ENCODE results near the gene ECEL1.
A peak's percentile ranks its signal among the peaks of the same experiment; 100 is the strongest.
"Not testable (repeated sequence)": the region's sequence is repeated elsewhere in the genome, so short reads cannot be mapped to it uniquely, and the experiment has no call there.

Gene ECEL1

DNA sequence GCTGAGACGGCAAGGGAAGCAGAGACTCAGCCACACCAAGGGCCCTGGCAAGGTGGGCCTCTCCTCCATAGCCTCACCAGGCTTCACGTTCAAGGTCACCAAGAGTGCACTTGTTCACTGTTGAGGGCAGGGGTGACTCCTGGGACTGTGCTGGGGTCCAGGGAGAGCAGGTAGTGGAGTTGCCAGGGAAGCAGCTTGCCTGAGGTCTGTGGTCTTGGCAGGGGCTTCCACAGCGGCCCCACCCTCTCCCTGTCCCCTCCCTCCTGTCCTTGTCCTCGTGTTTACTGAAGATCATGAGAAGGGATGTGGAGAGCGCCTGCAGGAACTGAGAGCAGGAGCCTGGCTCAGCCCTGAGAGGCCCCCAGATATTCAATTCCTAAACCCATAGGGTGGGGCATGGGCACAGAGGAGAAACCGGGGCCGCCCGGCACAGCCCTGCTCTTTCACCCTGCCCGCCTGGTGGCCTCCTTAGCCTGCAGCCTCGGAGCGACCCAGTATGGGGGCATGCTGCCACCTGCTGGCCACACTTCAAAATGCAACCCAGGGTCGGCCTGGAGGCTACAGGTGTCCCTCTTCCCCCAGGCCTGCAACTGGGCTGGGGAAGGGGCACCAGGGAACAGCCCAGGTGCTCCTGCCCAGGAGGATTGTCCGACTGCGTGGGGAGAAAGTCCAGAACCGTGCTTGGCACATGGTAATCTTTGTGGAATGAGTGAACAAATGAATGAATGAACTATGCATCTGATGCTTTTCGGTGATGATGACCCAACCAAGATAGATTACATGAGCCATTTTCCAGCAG lies 47.2 kb downstream of the ECEL1 start:
- DNase-seq, result peak; percentile 82

DNA sequence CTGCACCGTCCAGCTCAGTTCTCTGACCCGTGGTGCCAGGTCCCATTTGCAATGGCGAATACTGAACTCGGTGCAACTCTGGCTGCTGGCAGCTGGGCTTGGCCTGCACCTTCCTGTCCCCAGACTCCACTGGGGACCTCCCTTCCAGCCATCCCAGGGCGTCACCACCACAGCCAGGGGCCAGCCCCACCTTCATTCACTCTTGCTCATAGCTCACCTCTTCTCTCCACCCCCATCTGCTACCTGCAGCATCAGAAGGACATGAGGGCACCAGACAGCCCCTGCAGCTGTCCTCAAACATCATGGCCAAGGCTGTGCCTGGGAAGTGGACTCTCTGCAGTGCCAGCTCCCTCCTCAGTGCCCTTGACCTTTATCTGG lies 47.9 kb downstream of the ECEL1 start:
- DNase-seq, result no peak

DNA sequence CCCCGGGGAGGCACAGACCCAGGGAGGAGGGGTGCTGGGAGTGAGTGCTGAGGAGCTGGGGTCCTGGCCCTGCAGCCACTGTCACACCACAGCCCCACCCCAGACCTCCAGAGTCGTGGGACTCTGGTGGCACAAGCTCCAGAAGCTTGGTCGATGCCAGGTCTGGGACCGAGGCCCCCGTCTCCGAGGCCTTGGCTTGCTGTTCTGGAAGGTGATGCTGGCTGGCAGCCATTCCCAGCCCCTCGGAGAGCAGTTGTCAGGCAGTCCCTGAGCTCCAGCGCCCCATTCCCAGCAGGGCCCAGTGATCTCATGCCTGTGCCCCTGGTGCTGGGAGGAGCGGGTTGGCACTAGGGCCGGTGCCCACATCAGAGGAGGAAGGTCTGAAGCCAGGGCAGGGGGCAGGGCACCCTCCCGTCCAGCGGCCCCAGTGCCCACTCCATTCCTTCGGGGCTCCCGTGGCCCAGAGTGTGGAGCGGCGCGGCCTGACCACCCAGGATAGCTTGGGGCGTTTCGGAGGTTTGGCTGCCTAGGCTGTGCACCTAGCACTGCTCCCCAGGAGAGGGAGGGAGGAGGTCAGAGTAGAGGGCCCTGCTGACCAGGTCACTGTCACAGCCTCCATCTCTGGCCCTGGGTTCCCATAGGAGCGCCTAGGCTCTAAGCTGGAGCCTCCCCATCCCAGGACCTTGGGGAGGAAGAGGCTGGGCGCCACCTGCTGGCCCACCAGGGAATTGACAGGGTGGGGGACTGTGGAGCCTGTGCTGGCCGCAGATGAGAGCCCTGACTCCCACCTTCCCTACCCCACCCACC lies 48.5 kb downstream of the ECEL1 start:
- DNase-seq, result peak; percentile 19

DNA sequence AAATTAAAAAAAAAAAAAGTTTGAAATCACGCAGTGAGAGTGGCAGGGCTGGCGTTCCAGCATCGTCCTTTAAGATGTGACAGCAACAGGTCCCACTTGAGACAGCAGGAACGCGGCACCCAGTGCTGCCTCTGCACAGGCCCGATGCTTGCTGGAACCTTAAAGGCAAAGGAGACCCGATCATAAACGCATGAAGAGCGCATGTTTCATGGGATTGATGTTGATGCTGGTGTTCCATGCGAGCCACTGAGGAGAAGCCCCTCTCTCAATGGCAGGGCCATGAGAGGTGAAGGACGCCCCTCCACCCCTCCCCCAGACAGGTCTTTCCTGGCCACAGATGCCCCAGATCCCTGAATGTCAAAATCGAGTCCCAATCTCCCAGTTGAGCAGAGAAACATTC lies 49.5 kb downstream of the ECEL1 start:
- DNase-seq, result no peak

DNA sequence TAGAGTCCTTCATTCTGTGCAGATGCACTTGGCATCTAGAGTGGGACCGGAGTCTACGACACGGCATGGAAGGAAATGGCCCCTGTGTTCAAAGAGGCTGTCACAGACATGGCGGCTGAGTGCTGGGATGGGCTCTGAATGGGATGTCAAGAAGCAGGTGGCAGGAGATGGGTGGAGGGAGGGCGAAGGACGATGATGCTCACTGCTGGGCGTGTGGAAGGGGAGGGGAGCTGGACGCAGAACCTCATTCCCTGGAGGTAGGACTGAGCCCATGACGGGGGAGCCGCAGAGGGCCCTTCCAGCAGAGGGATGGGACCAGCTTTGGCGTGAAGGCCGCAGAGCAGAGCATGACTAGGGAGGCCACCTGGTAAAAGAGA lies 50.5 kb downstream of the ECEL1 start:
- DNase-seq, result no peak

DNA sequence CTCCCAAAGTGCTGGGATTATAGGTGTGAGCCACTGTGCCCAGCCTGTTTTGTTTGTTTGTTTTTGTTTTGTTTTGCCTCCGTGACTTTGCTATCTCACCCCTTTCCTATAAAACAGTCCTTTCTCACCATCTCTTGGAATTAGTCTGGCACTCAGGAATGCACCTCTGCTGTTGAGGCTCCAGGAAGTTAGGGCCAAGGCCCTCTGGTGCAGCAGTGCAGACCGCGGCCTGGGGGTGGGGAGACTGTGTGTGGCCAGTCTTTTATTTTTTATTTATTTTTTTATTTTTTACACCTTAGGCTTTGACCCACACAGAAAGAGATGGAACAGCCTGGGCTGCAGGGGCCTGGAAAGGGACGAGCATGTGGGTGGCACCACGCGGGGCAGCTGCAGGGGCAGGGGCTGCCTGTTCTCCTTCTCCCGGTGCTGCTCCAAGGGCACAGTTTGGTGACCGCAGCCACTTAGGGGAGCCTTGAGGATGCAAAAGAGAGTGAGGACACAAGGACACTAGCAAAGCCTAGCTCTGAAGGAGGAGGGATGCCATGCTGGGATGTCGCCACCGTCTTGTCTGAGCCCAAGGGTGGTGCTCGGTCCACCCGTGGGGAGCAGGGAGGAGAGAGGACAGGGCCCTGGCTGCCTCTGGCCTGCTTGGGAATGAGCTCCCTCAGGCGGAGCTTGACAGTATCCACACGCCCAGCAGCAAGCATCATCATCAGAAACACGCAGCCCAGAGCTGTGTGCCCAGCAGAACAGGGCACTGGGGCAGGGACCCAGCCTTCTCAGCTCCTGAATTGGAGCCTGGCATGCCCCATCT lies 51.0 kb downstream of the ECEL1 start:
- DNase-seq, result no peak

DNA sequence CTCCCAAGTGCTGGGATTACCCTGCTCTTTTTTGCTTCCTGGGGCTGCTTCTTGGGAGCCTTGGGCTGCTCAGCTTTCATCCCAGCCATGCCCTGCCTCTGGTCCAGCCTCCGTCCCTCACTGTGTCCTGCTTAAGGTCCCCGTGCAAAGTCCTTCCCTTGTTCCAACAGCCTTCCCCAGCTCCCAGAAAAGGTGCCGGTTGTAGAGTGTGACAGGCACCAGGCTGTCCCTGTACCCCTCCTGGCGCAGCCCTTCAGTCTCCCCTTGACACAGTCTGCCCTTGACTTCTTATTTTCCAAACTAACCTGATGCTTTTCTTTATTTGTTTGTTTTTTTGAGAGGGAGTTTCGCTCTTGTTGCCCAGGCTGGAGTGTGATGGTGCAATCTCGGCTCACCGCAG lies 51.8 kb downstream of the ECEL1 start:
- no peak for DNase-seq

DNA sequence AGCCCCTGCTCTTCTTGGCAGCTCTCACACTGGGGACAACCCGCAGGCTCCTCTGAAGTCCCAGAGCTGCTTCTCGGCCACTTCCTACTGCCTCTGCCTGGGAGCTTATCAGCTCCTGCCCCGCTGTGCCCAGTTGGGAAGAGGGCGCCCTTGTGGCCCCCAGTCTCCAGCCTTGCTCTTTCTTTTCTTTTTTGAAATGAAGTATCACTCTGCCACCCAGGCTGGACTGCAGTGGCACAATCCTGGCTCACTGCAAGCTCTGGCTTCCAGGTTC lies 52.3 kb downstream of the ECEL1 start:
- DNase-seq, result no peak

DNA sequence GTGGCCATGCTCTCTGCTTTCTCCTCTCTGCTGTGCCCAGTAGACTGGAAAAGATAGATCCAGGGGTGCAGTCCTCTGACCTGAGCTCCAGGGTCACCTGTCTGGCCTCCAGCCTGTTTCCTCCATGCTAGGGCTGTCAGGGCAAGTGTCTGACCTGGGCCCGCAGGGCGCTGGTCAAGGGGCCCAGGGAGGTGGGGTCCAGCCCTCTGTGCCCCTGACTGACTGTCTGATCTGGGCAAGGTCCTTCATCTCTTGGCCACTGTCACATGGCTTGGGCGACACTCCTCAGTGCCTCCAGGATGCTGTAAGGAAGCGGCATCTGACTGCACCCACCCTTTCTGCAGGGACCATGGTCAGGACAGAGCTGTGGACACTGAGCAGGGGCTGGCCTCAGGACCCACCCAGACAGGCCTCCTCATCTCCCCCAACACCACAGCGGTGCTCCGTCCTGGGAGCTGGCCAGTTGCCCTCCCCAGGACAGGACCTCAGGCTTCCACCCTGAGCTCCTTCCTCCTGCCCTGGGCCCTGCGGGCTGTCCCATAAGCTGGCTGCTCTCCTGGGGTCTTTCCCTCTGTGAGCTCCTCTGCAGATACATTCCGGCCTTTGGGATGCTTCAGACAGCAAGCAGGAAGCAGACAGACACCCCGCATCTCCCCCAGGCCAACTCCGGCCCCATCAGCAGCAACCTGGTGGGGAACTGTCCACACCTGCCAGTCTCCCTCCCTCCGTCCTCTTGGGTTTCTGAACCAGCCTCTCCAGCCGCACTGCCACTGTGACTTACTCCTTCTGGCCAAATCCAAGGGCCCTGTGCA lies 52.9 kb downstream of the ECEL1 start:
- no peak for DNase-seq

DNA sequence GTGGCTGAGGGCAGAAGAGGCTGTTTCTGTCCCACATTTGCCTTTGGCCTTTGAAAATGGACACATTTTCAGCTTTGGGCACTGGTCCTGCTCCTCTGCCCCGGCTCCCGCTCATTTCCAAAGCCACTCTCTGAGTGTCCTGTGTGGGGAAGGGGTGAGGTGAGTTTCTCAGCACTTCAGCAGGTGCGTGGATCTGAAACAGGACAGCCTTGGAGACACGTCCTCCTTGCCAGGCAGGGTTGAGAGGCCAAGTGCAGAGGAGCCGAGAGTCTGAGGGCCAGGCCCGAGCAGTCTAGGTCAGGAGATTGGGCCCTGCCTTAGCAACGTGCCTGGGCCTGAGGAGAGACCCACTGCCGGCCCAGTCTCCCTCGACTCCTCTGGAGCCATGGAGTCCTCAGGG lies 53.5 kb downstream of the ECEL1 start:
- DNase-seq, result no peak

DNA sequence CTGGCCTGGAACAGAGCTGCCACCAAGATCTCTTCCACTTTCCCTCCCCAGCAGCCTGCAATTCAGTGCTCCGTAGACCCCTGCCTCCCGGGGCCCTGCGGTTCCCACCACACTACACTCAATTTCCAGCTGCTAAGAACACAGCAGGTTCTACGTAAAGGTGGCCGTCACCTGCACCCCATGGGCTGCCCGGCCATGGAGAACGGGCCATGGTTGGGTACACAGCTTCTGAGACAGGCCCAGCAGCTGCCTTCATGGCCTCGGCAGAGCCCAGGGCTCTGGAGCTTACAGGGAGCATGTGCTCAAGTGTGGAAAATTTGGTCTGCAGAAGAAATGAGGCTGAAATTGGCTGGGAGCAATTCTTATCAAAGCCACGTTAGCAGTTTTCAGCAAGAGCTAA lies 54.0 kb downstream of the ECEL1 start:
- not testable (repeated sequence) for DNase-seq

DNA sequence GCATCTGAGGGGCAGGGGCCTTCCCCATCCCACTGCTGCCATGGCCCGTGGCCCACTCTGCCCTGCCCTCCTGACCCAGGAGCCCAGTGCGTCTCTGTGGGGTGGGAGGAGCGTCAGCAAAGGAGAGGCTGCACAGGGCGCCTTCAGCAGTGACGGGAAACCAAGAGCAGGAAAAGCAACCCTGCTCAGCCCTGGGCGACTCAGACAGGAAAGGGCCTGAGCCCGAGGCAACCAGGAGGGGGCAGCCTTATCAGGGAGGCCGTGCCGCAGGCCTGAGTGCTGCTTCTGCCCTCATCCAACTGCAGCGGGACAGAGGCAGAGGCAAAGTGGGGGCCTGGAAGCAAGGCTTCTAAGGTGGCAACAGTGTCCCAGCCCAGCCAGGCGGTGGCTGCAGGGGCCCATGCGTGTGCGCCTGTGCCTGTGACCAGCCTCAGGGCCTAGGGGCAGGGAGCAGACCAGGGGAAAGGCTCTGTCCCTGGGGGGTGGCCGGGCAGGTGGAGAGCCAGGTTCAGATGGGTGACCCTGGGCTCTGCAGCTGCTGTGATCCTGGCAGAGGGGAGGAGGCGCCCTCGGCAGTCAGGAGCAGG lies 54.9 kb downstream of the ECEL1 start:
- DNase-seq, result no peak

DNA sequence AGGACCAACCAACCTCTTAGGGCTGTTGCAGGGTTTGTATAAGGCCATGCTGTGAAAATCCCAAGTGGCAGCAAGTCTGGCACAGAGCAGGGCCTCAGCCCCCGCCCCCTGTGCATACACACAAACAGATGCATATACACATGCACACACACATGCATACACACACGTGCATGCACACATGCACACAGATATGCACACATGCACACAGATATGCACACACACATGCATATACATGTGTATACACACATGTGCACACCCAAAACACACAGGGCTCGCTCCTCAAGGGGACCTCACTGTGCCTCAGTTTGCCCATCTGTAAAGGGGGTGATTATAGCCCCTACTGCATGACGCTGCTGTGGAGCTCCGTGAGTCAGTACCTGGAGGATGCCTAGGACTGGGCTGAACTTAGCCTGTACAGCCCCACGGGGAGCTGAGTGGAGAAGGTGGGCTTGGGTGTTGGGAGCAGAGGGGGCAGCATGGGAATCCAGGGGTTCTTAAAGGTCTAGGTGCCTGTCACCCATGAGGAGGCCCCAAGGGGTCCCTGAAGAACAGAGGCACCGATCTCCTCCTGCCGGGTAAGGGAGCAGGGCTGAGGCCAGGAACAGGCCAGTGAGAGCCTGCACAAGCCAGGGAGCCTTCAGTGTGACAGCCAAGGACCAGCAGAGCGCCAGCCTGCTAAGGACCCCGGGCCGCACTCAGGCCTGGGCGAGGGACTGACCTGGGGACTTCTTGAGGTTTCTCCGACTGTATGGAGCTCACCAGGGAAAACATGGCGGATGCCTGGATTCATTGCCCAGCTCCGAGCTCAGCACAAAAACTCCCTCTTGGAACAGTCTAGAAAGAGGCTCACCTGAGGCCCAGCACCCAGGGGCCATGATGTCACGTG lies 55.7 kb downstream of the ECEL1 start:
- DNase-seq, result no peak

Data from NCI-H345 (cell line).